Hepatocyte (in vitro differentiated cells): ENCODE results near the gene ZNF593.
A peak's percentile ranks its signal among the peaks of the same experiment; 100 is the strongest.

Source experiments
- EZH2 ChIP-seq: fragments of 200-600 bp; sonication (generic); IDR thresholded peaks from 2 replicates; pipeline ENCODE4 v1.6.1; 2016; ENCODE audit warnings: antibody characterized with exemption, mild to moderate bottlenecking, borderline replicate concordance
- EZH2phosphoT487 ChIP-seq: fragments of 200-600 bp; sonication (generic); IDR thresholded peaks from one replicate; pipeline ENCODE4 v1.6.1; 2018; ENCODE audit warnings: antibody characterized with exemption, mild to moderate bottlenecking, low read depth, moderate library complexity; ENCODE audit not compliant: unreplicated experiment, severe bottlenecking
- TF ChIP-seq, protein P1 (sequence below): fragments of 200-600 bp; sonication (generic); IDR thresholded peaks from 2 replicates; pipeline ENCODE4 v1.5.1; 2016; ENCODE audit warnings: antibody characterized with exemption, mild to moderate bottlenecking; ENCODE audit not compliant: poor library complexity

DNA sequence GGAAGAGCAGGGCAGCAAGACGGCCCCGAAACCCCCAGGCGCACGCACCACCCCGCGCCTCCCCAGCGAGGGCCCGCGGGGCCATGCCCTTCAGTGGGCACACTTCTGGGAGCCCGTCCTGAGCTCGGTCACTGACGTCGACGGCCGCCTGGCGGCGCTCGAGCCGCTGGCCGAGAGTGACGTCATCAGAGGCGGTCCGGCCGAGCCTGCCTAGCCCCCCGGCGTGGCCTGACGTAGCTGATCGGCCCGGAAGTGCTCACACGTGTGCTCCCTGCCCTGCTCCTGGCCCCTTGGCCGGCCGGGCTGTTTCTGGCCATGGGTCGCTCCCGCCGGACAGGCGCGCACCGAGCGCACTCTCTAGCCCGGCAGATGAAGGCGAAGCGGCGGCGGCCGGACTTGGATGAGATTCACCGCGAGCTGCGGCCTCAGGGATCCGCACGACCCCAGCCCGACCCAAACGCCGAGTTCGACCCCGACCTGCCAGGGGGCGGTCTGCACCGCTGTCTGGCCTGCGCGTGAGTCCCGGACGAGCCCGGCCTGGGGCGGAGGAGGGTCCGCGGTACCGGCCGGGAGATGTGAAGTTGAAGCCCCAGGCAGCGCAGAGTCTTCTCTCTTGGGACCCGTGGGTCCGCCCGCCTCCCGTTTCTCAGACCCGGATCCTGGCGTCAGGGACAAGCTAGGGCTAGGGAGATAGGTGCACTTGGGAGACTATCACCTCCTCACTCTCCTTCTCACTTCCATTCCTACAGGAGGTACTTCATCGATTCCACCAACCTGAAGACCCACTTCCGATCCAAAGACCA is at the start of gene ZNF593:
- TF ChIP-seq EZH2, result no peak
- TF ChIP-seq, protein P1, sequence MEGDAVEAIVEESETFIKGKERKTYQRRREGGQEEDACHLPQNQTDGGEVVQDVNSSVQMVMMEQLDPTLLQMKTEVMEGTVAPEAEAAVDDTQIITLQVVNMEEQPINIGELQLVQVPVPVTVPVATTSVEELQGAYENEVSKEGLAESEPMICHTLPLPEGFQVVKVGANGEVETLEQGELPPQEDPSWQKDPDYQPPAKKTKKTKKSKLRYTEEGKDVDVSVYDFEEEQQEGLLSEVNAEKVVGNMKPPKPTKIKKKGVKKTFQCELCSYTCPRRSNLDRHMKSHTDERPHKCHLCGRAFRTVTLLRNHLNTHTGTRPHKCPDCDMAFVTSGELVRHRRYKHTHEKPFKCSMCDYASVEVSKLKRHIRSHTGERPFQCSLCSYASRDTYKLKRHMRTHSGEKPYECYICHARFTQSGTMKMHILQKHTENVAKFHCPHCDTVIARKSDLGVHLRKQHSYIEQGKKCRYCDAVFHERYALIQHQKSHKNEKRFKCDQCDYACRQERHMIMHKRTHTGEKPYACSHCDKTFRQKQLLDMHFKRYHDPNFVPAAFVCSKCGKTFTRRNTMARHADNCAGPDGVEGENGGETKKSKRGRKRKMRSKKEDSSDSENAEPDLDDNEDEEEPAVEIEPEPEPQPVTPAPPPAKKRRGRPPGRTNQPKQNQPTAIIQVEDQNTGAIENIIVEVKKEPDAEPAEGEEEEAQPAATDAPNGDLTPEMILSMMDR, result peak; percentile 94
- TF ChIP-seq EZH2phosphoT487, result no peak
